GM15510 (cell line): ENCODE measurements around the gene ZNF469.

Source experiments
- POLR2A ChIP-seq: IDR thresholded peaks from 3 replicates; pipeline ENCODE4 v1.6.1; 2011; ENCODE audit warnings: borderline replicate concordance; ENCODE audit not compliant: insufficient read length; ENCODE audit errors: extremely low read depth

Gene ZNF469

GRCh38 chr16:88352261-88353200, 30.2 kb upstream of the ZNF469 start:
- TF ChIP-seq POLR2A: no peak

- no peak for TF ChIP-seq POLR2A
These were observed 29.5 kb upstream of the ZNF469 start for GRCh38 chr16:88353232-88353631.

GRCh38 chr16:88353691-88354090, 29.1 kb upstream of the ZNF469 start:
- TF ChIP-seq POLR2A: no peak

- no peak for TF ChIP-seq POLR2A
These were observed 28.3 kb upstream of the ZNF469 start for GRCh38 chr16:88354229-88355092.

GRCh38 chr16:88355093-88355388, 27.7 kb upstream of the ZNF469 start:
- no peak for TF ChIP-seq POLR2A

- no peak for TF ChIP-seq POLR2A
These were observed 27.2 kb upstream of the ZNF469 start for GRCh38 chr16:88355389-88356123.

- no peak for TF ChIP-seq POLR2A
These were observed 26.5 kb upstream of the ZNF469 start for GRCh38 chr16:88356124-88356726.

GRCh38 chr16:88356727-88357199, 26.0 kb upstream of the ZNF469 start:
- no peak for TF ChIP-seq POLR2A

- no peak for TF ChIP-seq POLR2A
These were observed 25.3 kb upstream of the ZNF469 start for GRCh38 chr16:88357317-88358022.

GRCh38 chr16:88358023-88358420, 24.7 kb upstream of the ZNF469 start:
- TF ChIP-seq POLR2A: no peak

- TF ChIP-seq POLR2A: no peak
These were observed 23.8 kb upstream of the ZNF469 start for GRCh38 chr16:88359008-88359407.

GRCh38 chr16:88360999-88361398, 21.8 kb upstream of the ZNF469 start:
- no peak for TF ChIP-seq POLR2A

GRCh38 chr16:88361775-88362174, 21.0 kb upstream of the ZNF469 start:
- no peak for TF ChIP-seq POLR2A
